Adrenal gland (tissue), 5 donors: ENCODE measurements around the gene CCDC142.

Experiments used
- CTCF ChIP-seq, 6 experiments: fragments of 450-650 bp in 4 of 6; fragments of 200-600 bp in 2 of 6; sonication (generic) in 1 of 6; IDR thresholded peaks; 1 replicate in 5 of 6; 2 replicates in 1 of 6; pipeline versions ENCODE4 v1.5.1 to v1.8.0; 2016 to 2021; ENCODE audit warnings: antibody characterized with exemption in 6 of 6, mild to moderate bottlenecking in 2 of 6, moderate library complexity in 1 of 6
- POLR2A ChIP-seq, 2 donors: fragments of 450-650 bp; IDR thresholded peaks; one replicate each; pipeline ENCODE4 v1.6.1; 2017; ENCODE audit warnings: antibody characterized with exemption in 2 of 2, mild to moderate bottlenecking in 2 of 2, moderate library complexity in 1 of 2
- donor health status: DM: no; HTN: no; CAD: no.

- no peak for TF ChIP-seq CTCF (IDR thresholded peaks at IDR 0.05)
- TF ChIP-seq POLR2A (IDR thresholded peaks at IDR 0.05), result no peak
These were observed 30.2 kb upstream of the CCDC142 start for GRCh38 chr2:74512744-74513604.
